A549 treated with AZD9567 at 1 μM for 4 hours (cell line): Measurements from ENCODE around the gene MBTD1. TPM values are rescaled to one million over a fixed set of nuclear protein-coding genes. Genes with fewer than 3 reads are reported as not detected.

Experiments
- total RNA-seq: library from RNA; stranded (reverse); fragments of 200-300 nt; extraction: Qiagen RNA extraction; gene quantifications from 5 replicates; pipeline ENCODE4 v1.2.3, GENCODE V29; 2022; ENCODE audit not compliant: insufficient read depth

MBTD1 gene
- total RNA-seq, result 4.6 to 7.6 TPM (median 6.3 TPM) in 5 replicates

GRCh38 chr17:51259564-51260236, at the start of gene MBTD1:
MBTD1 (minus strand) TSS chr17:51260049; CDS start chr17:51225161, 34,888 bp downstream.

DNA sequence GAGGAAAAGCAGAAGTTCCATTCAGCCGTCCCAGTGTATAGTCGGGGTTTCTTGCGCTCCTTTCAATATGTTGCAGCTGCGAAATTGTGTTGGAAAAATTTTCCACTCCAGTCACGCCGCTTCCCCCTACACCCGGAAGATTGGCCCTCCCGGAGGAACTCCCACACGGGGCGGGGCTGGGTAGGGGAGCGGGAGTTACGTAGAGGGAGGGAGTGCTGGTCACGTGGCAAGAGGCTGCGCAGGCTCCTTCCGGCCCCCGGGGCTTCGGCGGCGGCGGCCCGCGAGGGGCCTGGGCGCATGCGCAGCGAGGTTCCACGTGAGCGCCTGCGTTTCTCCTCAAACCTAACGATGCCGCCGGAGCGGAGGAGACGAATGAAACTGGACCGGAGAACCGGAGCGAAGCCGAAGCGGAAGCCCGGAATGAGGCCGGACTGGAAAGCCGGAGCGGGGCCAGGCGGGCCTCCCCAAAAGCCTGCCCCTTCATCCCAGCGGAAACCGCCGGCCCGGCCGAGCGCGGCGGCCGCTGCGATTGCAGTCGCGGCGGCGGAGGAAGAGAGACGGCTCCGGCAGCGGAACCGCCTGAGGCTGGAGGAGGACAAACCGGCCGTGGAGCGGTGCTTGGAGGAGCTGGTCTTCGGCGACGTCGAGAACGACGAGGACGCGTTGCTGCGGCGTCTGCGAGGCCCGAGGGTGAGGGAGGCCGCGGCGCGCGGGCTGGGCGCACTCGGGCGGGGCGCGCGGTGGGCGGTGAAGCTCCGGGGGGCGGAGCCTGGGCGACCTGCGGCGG, 581 bp upstream of the MBTD1 start, which contains the start of gene UTP18:
Gene UTP18, plus strand, starts transcription at position 310 of the 787 bp plus-strand sequence. Its CDS starts 39 bp downstream, at position 349.

DNA sequence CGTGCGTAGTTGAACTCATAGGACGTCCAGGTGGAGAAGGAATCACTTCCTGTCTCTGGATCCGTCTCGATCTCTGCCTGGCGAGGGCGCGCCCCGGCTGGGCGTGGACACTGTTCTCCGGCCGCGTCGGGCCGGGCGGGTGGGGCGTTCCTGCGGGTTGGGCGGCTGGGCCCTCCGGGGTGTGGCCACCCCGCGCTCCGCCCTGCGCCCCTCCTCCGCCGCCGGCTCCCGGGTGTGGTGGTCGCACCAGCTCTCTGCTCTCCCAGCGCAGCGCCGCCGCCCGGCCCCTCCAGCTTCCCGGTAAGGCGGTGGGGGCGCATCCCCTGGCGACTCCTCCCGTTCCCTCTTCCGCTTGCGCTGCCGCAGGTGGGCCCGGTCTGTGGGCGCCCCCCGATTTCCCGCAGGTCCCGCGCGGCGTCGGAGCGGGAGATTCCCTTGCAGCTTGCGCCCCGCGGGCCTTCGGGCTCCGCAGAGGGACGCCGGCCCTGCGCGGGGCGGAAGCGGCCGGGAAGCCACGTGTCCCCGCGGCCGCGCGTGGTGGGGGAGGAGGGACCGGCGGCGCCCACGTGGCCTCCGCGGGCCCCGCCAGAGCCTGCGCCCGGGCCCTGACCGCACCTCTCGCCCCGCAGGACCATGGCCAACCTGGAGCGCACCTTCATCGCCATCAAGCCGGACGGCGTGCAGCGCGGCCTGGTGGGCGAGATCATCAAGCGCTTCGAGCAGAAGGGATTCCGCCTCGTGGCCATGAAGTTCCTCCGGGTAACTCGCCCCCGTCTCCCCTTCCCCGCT, 93.5 kb downstream of the MBTD1 start, which contains the start of gene NME2:
Gene NME2, plus strand, starts transcription at position 214 of the 789 bp plus-strand sequence. Its CDS starts 420 bp downstream, at position 634.

DNA sequence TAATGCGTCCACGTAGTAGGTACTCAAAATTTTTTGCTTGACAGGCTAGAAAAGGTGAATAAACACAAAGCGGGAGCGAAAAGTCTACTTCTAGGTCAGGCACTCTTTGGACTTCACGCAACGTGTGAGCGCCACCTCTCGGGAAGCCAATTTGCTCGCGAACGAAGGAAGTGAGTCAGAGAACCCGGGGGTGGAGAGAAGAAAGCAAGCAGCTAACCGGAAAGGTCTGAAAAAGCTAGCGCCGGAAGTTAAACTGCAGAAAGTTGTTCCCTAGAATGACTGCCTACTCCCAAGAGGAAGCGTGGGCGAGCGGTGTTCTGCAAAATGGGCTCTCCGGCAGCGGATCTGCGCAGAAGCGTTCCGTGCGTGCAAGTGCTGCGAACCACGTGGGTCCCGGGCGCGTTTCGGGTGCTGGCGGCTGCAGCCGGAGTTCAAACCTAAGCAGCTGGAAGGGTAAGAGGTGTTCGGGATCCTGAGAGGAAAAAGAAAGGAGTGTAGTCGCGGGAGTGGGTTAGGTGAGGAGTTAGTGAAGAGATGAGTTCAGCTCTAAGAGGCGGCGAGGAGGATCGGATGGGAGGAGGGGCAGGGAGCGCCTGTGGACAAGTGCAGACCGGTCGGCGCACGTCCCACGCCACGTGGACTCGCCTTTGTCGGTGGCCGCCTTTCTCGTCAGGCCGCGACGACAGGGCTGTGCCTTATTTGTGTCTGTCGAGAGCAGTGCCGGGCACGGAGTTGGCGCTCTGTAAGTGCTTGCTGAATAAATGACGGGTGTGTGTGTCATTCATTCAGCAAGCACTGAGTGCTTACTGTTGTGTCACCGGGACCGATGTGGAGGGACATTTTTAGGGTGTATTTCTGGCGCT, 106.4 kb downstream of the MBTD1 start, which contains the start of gene NME1:
Gene NME1, plus strand, starts transcription at position 350 of the 863 bp plus-strand sequence. CDS start 2,096 bp downstream, outside the sequence.

Other genes with a start within 250 kb of the MBTD1 start
- 80.4 to 106 TPM (median 84.7 TPM) in 5 replicates for gene SPAG9, start 139.2 kb downstream of the MBTD1 start, total RNA-seq
- gene NME1, start 106.5 kb downstream of the MBTD1 start, total RNA-seq, result 601 to 748 TPM (median 704 TPM) in 5 replicates
- 1,547 to 1,886 TPM (median 1,839 TPM) in 5 replicates for gene NME2, start 93.6 kb downstream of the MBTD1 start, total RNA-seq
- 62.6 to 73.8 TPM (median 68.2 TPM) in 5 replicates for gene UTP18, start 497 bp upstream of the MBTD1 start, total RNA-seq